Measurements from ENCODE around the gene LRMDA. TPM values are rescaled to one million over a fixed set of nuclear protein-coding genes. Genes with fewer than 3 reads are reported as not detected.

The LRMDA gene
- total RNA-seq, 2 donors from 2014 or later: 12.2 to 25.4 TPM

DNA sequence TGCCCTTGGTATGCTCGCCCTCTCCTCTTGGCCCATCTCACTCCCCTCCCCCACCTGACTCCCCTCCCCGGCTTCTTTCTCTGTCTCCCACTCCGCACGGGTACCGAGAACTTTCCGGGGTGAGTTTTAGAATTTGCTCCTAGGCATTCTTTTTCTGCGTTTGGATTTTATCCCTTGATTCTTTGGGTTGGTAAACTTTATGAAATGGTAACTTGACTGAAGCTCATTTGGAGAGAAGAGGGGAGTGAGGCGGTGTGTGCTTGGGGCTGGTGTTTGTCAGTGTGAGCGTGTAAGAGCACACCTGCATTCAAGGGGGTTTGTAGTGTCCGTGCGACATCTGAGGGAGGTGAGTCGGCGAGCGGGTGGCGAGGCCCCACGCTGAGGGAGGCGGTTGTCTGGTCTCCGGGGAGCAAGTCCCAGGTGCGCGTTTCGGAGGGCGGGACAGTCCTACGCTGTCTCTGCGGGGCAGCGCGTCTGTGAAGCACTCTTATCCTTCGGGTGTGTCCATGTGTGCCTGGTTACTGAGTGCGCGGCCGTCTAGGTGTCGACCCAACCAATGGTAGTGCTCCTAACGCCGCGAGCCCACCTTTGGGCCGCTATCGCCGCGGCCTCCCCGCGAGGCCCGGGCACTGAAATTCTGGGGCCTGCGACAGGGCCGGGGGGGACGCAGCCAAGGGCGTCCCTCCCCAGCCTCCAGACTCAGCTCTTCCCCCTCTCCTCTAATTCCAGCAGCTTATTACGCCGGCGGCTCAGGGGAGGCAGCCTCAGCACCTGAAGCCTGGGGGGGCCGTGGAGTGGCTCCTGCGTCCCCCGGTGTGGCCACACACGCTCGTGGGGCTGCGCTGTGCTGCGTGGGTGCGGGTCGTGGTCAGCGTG lies 27.2 kb upstream of the LRMDA start:
- Histone ChIP-seq H3K4me1 (peaks cover 36% of the 10 kb centered on the region), H3K27ac (peak overlapping the region; percentile 93 to 100 (median 98)), H3K27me3 (no peaks in the 10 kb centered on the region), H3K4me3 (peak overlapping the region; percentile 19 to 49), H3K36me3 (replicated peaks in 1 of 2; ENCODE audit: insufficient read depth in 1 of 2, low read depth in 2 of 2) (no peaks in the 10 kb centered on the region), H3K9me3 (no peaks in the 10 kb centered on the region)
- TF ChIP-seq, protein P1, sequence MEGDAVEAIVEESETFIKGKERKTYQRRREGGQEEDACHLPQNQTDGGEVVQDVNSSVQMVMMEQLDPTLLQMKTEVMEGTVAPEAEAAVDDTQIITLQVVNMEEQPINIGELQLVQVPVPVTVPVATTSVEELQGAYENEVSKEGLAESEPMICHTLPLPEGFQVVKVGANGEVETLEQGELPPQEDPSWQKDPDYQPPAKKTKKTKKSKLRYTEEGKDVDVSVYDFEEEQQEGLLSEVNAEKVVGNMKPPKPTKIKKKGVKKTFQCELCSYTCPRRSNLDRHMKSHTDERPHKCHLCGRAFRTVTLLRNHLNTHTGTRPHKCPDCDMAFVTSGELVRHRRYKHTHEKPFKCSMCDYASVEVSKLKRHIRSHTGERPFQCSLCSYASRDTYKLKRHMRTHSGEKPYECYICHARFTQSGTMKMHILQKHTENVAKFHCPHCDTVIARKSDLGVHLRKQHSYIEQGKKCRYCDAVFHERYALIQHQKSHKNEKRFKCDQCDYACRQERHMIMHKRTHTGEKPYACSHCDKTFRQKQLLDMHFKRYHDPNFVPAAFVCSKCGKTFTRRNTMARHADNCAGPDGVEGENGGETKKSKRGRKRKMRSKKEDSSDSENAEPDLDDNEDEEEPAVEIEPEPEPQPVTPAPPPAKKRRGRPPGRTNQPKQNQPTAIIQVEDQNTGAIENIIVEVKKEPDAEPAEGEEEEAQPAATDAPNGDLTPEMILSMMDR (IDR thresholded peaks at IDR 0.05): no peak
- TF ChIP-seq POLR2A (IDR thresholded peaks at IDR 0.05): peak; percentile 22 to 54 (median 47)
- intact Hi-C loops (cut with DNase I): loop anchor here (10.0 kb wide), 1 partner anchor 631 kb away; no protein-coding TSS in a partner anchor
- ATAC-seq (no peak), DNase-seq (peak; percentile 51 to 67 (median 59))
- 2% methylated on average over 24 to 58 of the region's 58 CpGs for WGBS, 2 donors

DNA sequence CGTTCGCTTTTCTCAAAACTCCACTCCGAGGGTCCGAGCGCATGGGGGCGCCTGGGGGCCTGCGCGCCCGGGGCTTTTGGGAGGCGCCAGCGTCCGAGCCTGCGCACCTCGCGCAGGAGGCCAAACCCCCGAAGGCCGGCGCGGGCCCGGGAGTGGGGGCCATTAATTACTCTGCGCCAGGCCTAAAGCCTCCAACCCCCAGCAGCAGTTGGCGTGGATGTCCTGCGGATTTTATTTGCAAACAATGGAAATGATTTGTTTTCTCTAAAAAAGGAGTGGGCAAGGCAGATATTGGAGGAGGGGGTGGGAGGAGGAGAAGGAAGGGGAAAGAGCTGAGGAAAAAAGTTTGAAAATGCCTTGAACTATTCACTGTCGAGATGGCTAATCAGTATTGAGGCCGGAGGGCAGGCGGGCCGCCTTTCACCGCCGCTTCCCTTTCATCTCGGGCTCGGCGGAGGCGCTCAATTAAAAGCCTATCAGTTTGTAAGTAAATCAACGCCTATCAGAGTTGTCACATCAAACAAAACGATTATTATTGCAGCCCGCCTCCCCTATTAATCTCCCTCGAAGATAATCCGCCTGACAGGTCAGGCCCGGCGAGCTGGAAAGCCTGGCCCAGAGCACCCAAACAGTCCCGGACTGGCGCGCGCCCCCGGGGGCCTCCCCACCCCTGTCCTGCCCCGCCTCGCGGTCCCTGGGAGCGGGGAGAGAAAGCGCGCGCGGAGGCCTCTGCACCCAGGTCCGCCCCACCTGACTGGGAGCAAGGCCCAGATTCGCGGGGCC lies 26.4 kb upstream of the LRMDA start:
- WGBS, 2 donors: 8 to 12% methylated on average over 35 to 56 of the region's 56 CpGs
- Histone ChIP-seq H3K9me3 (no peaks in the 10 kb centered on the region), H3K36me3 (replicated peaks in 1 of 2; ENCODE audit: insufficient read depth in 1 of 2, low read depth in 2 of 2) (no peaks in the 10 kb centered on the region), H3K27me3 (no peaks in the 10 kb centered on the region), H3K27ac (peak overlapping the region; percentile 93 to 100 (median 98)), H3K4me1 (peaks cover 41% of the 10 kb centered on the region), H3K4me3 (peak overlapping the region; percentile 19 to 49)
- DNase-seq (peak; percentile 73 to 86 (median 80)), ATAC-seq (peak; percentile 2)
- intact Hi-C loops (cut with DNase I): loop anchor here (10.0 kb wide), 1 partner anchor 630 kb away; no protein-coding TSS in a partner anchor
- TF ChIP-seq, protein P1 (IDR thresholded peaks at IDR 0.05): peak in 1 of 7 experiments; percentile 11
- peak in 2 of 3 donors; percentile 18 to 33 for TF ChIP-seq POLR2A (IDR thresholded peaks at IDR 0.05)

DNA sequence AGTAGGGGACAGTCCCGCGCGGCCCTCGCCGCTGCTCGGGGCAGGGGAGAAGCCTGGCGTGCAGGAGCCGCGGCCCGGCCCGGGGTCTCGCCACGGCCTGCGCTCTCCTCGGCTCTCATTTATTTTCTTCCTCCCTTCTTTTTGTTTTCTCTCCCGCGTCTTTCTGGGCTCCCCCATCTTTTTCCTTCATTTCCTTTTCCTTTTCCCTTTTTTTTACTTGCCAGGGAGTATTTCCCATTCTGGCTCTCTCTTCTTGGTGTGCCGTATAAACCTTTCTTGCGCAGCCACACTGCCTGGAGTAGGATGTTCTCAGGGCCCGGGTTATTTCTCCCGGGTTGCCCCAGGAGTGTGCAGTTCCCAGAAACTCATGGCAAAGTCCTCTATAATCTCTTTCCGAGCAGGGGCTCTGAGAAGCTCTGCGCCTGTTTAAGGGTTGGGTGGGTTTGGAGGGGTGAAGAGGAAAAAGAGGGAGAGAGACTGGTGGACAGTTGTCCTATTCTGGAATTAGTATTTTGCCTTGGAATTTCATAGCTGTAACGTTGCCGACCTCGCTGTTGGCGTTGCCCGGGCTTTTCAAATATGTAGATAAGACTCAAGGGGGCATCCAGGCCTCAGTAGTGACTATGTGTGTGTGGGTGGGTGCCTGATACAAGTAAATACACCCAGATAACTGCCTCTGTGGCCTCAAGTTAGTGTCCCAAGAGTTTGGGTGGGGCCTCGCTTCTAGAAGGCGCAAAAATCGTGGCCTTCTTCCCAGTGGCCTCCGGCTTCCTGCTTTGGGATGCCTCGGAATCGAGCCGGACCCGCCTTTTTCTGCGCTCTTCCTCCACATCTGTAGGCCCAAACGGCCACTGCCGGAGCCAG lies 25.6 kb upstream of the LRMDA start:
- Histone ChIP-seq H3K4me1 (peaks cover 42% of the 10 kb centered on the region), H3K27ac (peak overlapping the region; percentile 93 to 100 (median 98)), H3K4me3 (no peak overlapping the region), H3K9me3 (no peaks in the 10 kb centered on the region), H3K27me3 (no peaks in the 10 kb centered on the region), H3K36me3 (replicated peaks in 1 of 2; ENCODE audit: insufficient read depth in 1 of 2, low read depth in 2 of 2) (no peaks in the 10 kb centered on the region)
- peak in 3 of 4 donors; percentile 18 to 21 (median 20) for DNase-seq
- 70 to 73% methylated on average over 39 of the region's 39 CpGs for WGBS, 2 donors
- ATAC-seq: no peak
- intact Hi-C loops (cut with DNase I): loop anchor here (10.0 kb wide), 1 partner anchor 629 kb away; no protein-coding TSS in a partner anchor
- TF ChIP-seq POLR2A (IDR thresholded peaks at IDR 0.05): no peak
- TF ChIP-seq, protein P1 (IDR thresholded peaks at IDR 0.05): no peak

GRCh38 chr10:75406462-75407223 lies 24.8 kb upstream of the LRMDA start:
- Histone ChIP-seq H3K4me1 (peaks cover 42% of the 10 kb centered on the region), H3K27ac (peak overlapping the region; percentile 63 to 100 (median 90)), H3K9me3 (no peaks in the 10 kb centered on the region), H3K27me3 (no peaks in the 10 kb centered on the region), H3K4me3 (no peak overlapping the region), H3K36me3 (replicated peaks in 1 of 2; ENCODE audit: insufficient read depth in 1 of 2, low read depth in 2 of 2) (no peaks in the 10 kb centered on the region)
- intact Hi-C loops (cut with DNase I): loop anchor here (10.0 kb wide), 1 partner anchor 628 kb away; no protein-coding TSS in a partner anchor
- WGBS, 2 donors: 67 to 76% methylated on average over 16 to 29 of the region's 29 CpGs
- no peak for ATAC-seq
- no peak for DNase-seq
- no peak for TF ChIP-seq POLR2A (IDR thresholded peaks at IDR 0.05)
- TF ChIP-seq, protein P1 (IDR thresholded peaks at IDR 0.05): no peak

Data from body of pancreas (tissue), 4 donors.